Neuronal stem cell (in vitro differentiated cells): ENCODE results near the gene RASGRF1.

Experiments
- DNase-seq: peaks from one replicate; pipeline ENCODE4 v3.0.0-alpha.2; 2013; ENCODE audit warnings: low spot score
- H2AFZ ChIP-seq: one replicate; pipeline ENCODE4 v1.6.1; 2013; ENCODE audit warnings: mild to moderate bottlenecking, low read length, inconsistent platforms
- H2AK5ac ChIP-seq: 2 replicates; pipeline ENCODE4 v1.6.1; 2013; ENCODE audit warnings: low read depth, mild to moderate bottlenecking, inconsistent platforms, low read length, moderate library complexity, mixed read lengths
- H2BK120ac ChIP-seq: 2 replicates; pipeline ENCODE4 v1.6.1; 2013; ENCODE audit warnings: low read depth, mild to moderate bottlenecking, inconsistent platforms, low read length, moderate library complexity, mixed read lengths
- H2BK12ac ChIP-seq: one replicate; pipeline ENCODE4 v1.6.1; 2013; ENCODE audit warnings: low read length, inconsistent platforms
- H2BK15ac ChIP-seq: 2 replicates; pipeline ENCODE4 v1.6.1; 2013; ENCODE audit warnings: mild to moderate bottlenecking, low read length, inconsistent platforms, mixed read lengths
- H2BK5ac ChIP-seq: one replicate; pipeline ENCODE4 v1.6.1; 2013; ENCODE audit warnings: inconsistent platforms, mild to moderate bottlenecking, low read length, moderate library complexity
- H3K14ac ChIP-seq: one replicate; pipeline ENCODE4 v1.6.1; 2013; ENCODE audit warnings: low read length, inconsistent platforms
- H3K18ac ChIP-seq: 2 replicates; pipeline ENCODE4 v1.6.1; 2013; ENCODE audit warnings: low read length, inconsistent platforms
- H3K23ac ChIP-seq: 2 replicates; pipeline ENCODE4 v1.6.1; 2013; ENCODE audit warnings: low read depth, mild to moderate bottlenecking, mixed read lengths, low read length, inconsistent platforms; ENCODE audit not compliant: poor library complexity
- H3K27ac ChIP-seq: replicated peaks from 3 replicates; pipeline ENCODE4 v1.5.1; 2013; ENCODE audit warnings: low read length, inconsistent platforms
- H3K27me3 ChIP-seq, 3 experiments: 2 replicates each; pipeline ENCODE4 v1.6.1; 2013; ENCODE audit warnings: low read length in 3 of 3, mild to moderate bottlenecking in 2 of 3, inconsistent platforms in 1 of 3, low read depth in 1 of 3, mixed read lengths in 1 of 3, moderate library complexity in 1 of 3; ENCODE audit not compliant: control insufficient read depth in 3 of 3, insufficient read depth in 3 of 3
- H3K36me3 ChIP-seq, 2 donors: replicated peaks in 1 of 2; 2 replicates each; pipeline ENCODE4 v1.6.1; 2013; ENCODE audit warnings: low read length in 2 of 2; ENCODE audit not compliant: control insufficient read depth in 2 of 2, insufficient read depth in 2 of 2
- H3K4ac ChIP-seq: 2 replicates; pipeline ENCODE4 v1.6.1; 2013; ENCODE audit warnings: inconsistent platforms, mild to moderate bottlenecking, low read length, moderate library complexity
- H3K4me1 ChIP-seq, 2 donors: 1 replicate in 1 of 2; 2 replicates in 1 of 2; pipeline ENCODE4 v1.6.1; 2013; ENCODE audit warnings: low read length in 2 of 2, low read depth in 1 of 2; ENCODE audit not compliant: control insufficient read depth in 2 of 2, insufficient read depth in 1 of 2
- H3K4me2 ChIP-seq: one replicate; pipeline ENCODE4 v1.6.1; 2013; ENCODE audit warnings: mild to moderate bottlenecking, low read length, inconsistent platforms; ENCODE audit not compliant: insufficient read depth, poor library complexity, severe bottlenecking
- H3K4me3 ChIP-seq, 2 donors: 2 replicates each; pipeline ENCODE4 v1.5.1; 2013; ENCODE audit warnings: low read length in 2 of 2, mild to moderate bottlenecking in 2 of 2, inconsistent platforms in 1 of 2, moderate library complexity in 1 of 2
- H3K79me1 ChIP-seq: one replicate; pipeline ENCODE4 v1.6.1; 2013; ENCODE audit warnings: low read depth, mild to moderate bottlenecking, inconsistent platforms, low read length, moderate library complexity
- H3K9ac ChIP-seq: one replicate; pipeline ENCODE4 v1.6.1; 2013; ENCODE audit warnings: mild to moderate bottlenecking, low read depth, low read length, inconsistent platforms; ENCODE audit not compliant: poor library complexity
- H3K9me3 ChIP-seq, 2 donors: replicated peaks in 1 of 2; 2 replicates each; pipeline versions ENCODE3 to v1.6.1; 2013; ENCODE audit warnings: low read length in 2 of 2, mild to moderate bottlenecking in 2 of 2, inconsistent platforms in 1 of 2, low read depth in 1 of 2, mixed read lengths in 1 of 2, moderate library complexity in 1 of 2; ENCODE audit not compliant: control insufficient read depth in 2 of 2, insufficient read depth in 1 of 2
- H4K8ac ChIP-seq: one replicate; pipeline ENCODE4 v1.6.1; 2013; ENCODE audit warnings: low read depth, mild to moderate bottlenecking, inconsistent platforms, low read length, moderate library complexity
- H4K91ac ChIP-seq: one replicate; pipeline ENCODE4 v1.6.1; 2013; ENCODE audit warnings: low read length, low read depth, mild to moderate bottlenecking, inconsistent platforms; ENCODE audit not compliant: poor library complexity
- WGBS, 2 donors: extraction: QIAGEN DNeasy Blood & Tissue Kit; methylation state at CpG; one replicate each; pipeline ENCODE4 v1.1.7; 2013; ENCODE audit warnings: missing lambda C conversion rate in 2 of 2, mixed read lengths in 1 of 2; ENCODE audit not compliant: insufficient read length in 2 of 2, insufficient replicate concordance in 1 of 2; ENCODE audit errors: extremely low coverage in 2 of 2; 5-methylcytosine and 5-hydroxymethylcytosine counted together

RASGRF1 gene

GRCh38 chr15:78931439-78932257 lies 158.9 kb downstream of the RASGRF1 start:
- Histone ChIP-seq H2BK12ac (no peak overlapping the region), H2BK15ac (no peak overlapping the region), H3K27me3 (no peaks in the 10 kb centered on the region), H3K9ac (peak overlapping the region; percentile 30), H3K23ac (no peak overlapping the region), H2BK120ac (no peak overlapping the region), H2AFZ (no peak overlapping the region), H3K4me2 (no peak overlapping the region), H4K91ac (no peak overlapping the region), H3K14ac (peak overlapping the region; percentile 75), H2BK5ac (no peak overlapping the region), H3K4me3 (no peak overlapping the region), H3K4me1 (peaks cover 0 to 3% of the 10 kb centered on the region in 2 donors), H3K27ac (no peak overlapping the region), H3K18ac (no peak overlapping the region), H3K4ac (no peak overlapping the region), H3K9me3 (no peaks in the 10 kb centered on the region), H4K8ac (no peak overlapping the region), H3K79me1 (peaks cover 2% of the 10 kb centered on the region), H2AK5ac (peak overlapping the region; percentile 18), H3K36me3 (peaks cover 8 to 12% of the 10 kb centered on the region in 2 donors)
- no peak for DNase-seq
- WGBS, 2 donors, result no CpG with 5 or more reads among the region's 21 CpGs

DNA sequence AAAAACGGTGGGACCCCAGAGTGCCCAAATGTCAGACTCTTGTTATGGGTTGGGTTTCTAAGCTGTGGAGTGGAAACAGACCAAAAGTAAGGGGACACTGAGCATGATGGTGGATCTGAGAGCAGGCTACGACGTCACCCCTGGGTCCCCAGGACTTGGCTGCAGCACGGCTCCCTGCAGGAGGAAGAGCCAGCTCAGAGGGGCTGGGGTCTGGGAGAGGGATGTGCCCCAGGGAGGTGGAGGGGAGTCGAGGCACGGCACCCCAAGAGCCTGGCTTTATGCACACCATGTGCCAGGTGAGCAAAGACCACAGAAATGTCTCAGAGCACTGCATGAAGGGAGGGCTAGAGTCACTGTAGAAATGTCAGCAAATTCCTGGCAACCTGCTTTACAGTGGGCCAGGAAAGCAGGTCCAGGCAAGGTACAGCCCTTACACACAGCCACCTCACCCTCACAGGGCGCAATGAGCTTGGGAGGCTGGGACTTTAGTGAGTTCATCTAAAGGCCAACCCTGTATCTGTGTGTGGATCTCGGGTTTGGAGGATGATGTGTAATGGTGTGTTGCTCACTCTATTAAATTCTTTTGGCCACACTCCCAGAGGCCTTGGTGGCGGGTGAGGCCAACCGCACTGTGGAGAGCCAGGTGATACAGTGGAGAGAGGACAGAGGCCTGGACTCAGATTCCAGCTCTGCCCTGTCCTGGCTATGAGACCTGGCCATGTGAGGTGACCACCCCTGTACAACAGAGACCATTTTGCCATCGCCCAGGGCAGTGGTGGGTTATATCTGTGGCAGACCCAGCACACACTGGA lies 159.8 kb downstream of the RASGRF1 start:
- WGBS, 2 donors, result no CpG with 5 or more reads among the region's 11 CpGs
- Histone ChIP-seq H2BK5ac (no peak overlapping the region), H3K27ac (no peak overlapping the region)

GRCh38 chr15:78929536-78930264 lies 160.9 kb downstream of the RASGRF1 start:
- Histone ChIP-seq H3K9ac (no peak overlapping the region), H4K8ac (no peak overlapping the region), H3K4me2 (no peak overlapping the region), H3K4me1 (peaks cover 0 to 3% of the 10 kb centered on the region in 2 donors), H2BK15ac (no peak overlapping the region), H3K4ac (peak overlapping the region; percentile 42), H3K36me3 (peaks cover 14 to 16% of the 10 kb centered on the region in 2 donors), H2BK120ac (peak overlapping the region; percentile 41), H4K91ac (no peak overlapping the region), H3K27ac (no peak overlapping the region), H3K23ac (peak overlapping the region; percentile 58), H3K14ac (no peak overlapping the region), H3K27me3 (no peaks in the 10 kb centered on the region), H3K18ac (peak overlapping the region; percentile 19), H3K79me1 (peaks cover 2% of the 10 kb centered on the region), H2BK12ac (peak overlapping the region; percentile 30), H2AK5ac (peak overlapping the region; percentile 58), H3K4me3 (no peak overlapping the region), H2AFZ (no peak overlapping the region), H2BK5ac (no peak overlapping the region), H3K9me3 (no peaks in the 10 kb centered on the region)
- no CpG with 5 or more reads among the region's 16 CpGs for WGBS, 2 donors
- no peak for DNase-seq

More for the DNA sequence above, 159.8 kb downstream of the RASGRF1 start:
- Histone ChIP-seq H3K4ac (no peak overlapping the region), H3K4me1 (peaks cover 0 to 3% of the 10 kb centered on the region in 2 donors), H3K4me2 (no peak overlapping the region), H3K18ac (peak overlapping the region; percentile 52), H3K79me1 (peaks cover 2% of the 10 kb centered on the region), H3K9ac (no peak overlapping the region), H4K91ac (no peak overlapping the region), H2AFZ (no peak overlapping the region), H3K4me3 (no peak overlapping the region), H3K14ac (peak overlapping the region; percentile 14), H3K27me3 (no peaks in the 10 kb centered on the region), H2AK5ac (no peak overlapping the region), H2BK15ac (no peak overlapping the region), H3K23ac (no peak overlapping the region), H2BK120ac (no peak overlapping the region), H3K9me3 (no peaks in the 10 kb centered on the region), H2BK12ac (no peak overlapping the region), H3K36me3 (peaks cover 9 to 12% of the 10 kb centered on the region in 2 donors), H4K8ac (no peak overlapping the region)
- DNase-seq, result no peak
